Stimulated activated CD8-positive, alpha-beta memory T cell treated with anti-CD3 and anti-CD28 coated beads, Interleukin-4, amount 100 ng/mL, for 24 hours (primary cell): ENCODE measurements around the gene ADAMTS15.
"Not testable (repeated sequence)": the region's sequence is repeated elsewhere in the genome, so short reads cannot be mapped to it uniquely, and the experiment has no call there.

Source experiments
- DNase-seq: peaks from one replicate; pipeline ENCODE4 v3.0.0-alpha.2; 2020; ENCODE audit warnings: low read depth

ADAMTS15 gene

GRCh38 chr11:130437848-130438247, 10.6 kb upstream of the ADAMTS15 start:
- no peak for DNase-seq

GRCh38 chr11:130438401-130439159, 9.9 kb upstream of the ADAMTS15 start:
- DNase-seq: not testable (repeated sequence)

- no peak for DNase-seq
These were observed 9.3 kb upstream of the ADAMTS15 start for GRCh38 chr11:130439160-130439519.

- no peak for DNase-seq
These were observed 8.6 kb upstream of the ADAMTS15 start for GRCh38 chr11:130439876-130440275.

- DNase-seq: no peak
These were observed 6.7 kb upstream of the ADAMTS15 start for GRCh38 chr11:130441719-130442118.

GRCh38 chr11:130442737-130443136, 5.7 kb upstream of the ADAMTS15 start:
- DNase-seq: no peak

GRCh38 chr11:130445788-130446187, 2.7 kb upstream of the ADAMTS15 start:
- no peak for DNase-seq

GRCh38 chr11:130448039-130448415, 418 bp upstream of the ADAMTS15 start:
- no peak for DNase-seq

- no peak for DNase-seq
These were observed 1.0 kb downstream of the ADAMTS15 start for GRCh38 chr11:130449310-130449990.

GRCh38 chr11:130449996-130450769, 1.7 kb downstream of the ADAMTS15 start:
- DNase-seq: no peak

GRCh38 chr11:130451231-130452019, 3.0 kb downstream of the ADAMTS15 start:
- no peak for DNase-seq

- DNase-seq: no peak
These were observed 3.7 kb downstream of the ADAMTS15 start for GRCh38 chr11:130452176-130452575.

GRCh38 chr11:130452940-130453339, 4.5 kb downstream of the ADAMTS15 start:
- no peak for DNase-seq

- DNase-seq: no peak
These were observed 6.2 kb downstream of the ADAMTS15 start for GRCh38 chr11:130454491-130455252.

- DNase-seq: no peak
These were observed 7.2 kb downstream of the ADAMTS15 start for GRCh38 chr11:130455483-130456127.

- no peak for DNase-seq
These were observed 7.8 kb downstream of the ADAMTS15 start for GRCh38 chr11:130456286-130456685.

GRCh38 chr11:130457623-130458409, 9.4 kb downstream of the ADAMTS15 start:
- no peak for DNase-seq

- no peak for DNase-seq
These were observed 9.9 kb downstream of the ADAMTS15 start for GRCh38 chr11:130458410-130458729.

GRCh38 chr11:130459521-130459920, 11.1 kb downstream of the ADAMTS15 start:
- DNase-seq: no peak
